ES-I3 (cell line): ENCODE data around the gene CAPN13.
"Not testable (repeated sequence)": the region's sequence is repeated elsewhere in the genome, so short reads cannot be mapped to it uniquely, and the experiment has no call there.

ENCODE experiments used
- H3K36me3 ChIP-seq: 2 replicates; pipeline ENCODE4 v1.6.1; 2013; ENCODE audit warnings: mild to moderate bottlenecking, low read length, control low read depth, moderate library complexity; ENCODE audit not compliant: insufficient read depth
- H3K4me1 ChIP-seq: 2 replicates; pipeline ENCODE4 v1.6.1; 2013; ENCODE audit warnings: mild to moderate bottlenecking, control low read depth, low read length; ENCODE audit not compliant: insufficient read depth
- H3K9ac ChIP-seq: 2 replicates; pipeline ENCODE4 v1.6.1; 2013; ENCODE audit warnings: low read depth, mild to moderate bottlenecking, low read length, moderate library complexity
- H3K9me3 ChIP-seq: 2 replicates; pipeline ENCODE4 v1.6.1; 2013; ENCODE audit warnings: mild to moderate bottlenecking, low read length, moderate library complexity; ENCODE audit not compliant: control insufficient read depth, insufficient read depth

Gene CAPN13

GRCh38 chr2:30704309-30705020, 102.8 kb downstream of the CAPN13 start:
- Histone ChIP-seq H3K4me1 (no peaks in the 10 kb centered on the region), H3K9ac (no peak overlapping the region), H3K9me3 (peaks cover 18% of the 10 kb centered on the region), H3K36me3 (no peaks in the 10 kb centered on the region)

- no peaks in the 10 kb centered on the region for H3K4me1 ChIP-seq
- H3K36me3 ChIP-seq, result no peaks in the 10 kb centered on the region
- H3K9ac ChIP-seq, result no peak overlapping the region
- peaks cover 18% of the 10 kb centered on the region for H3K9me3 ChIP-seq
These were observed 104.6 kb downstream of the CAPN13 start for GRCh38 chr2:30702694-30703093.

- H3K9ac ChIP-seq, result no peak overlapping the region
- no peaks in the 10 kb centered on the region for H3K4me1 ChIP-seq
- peaks cover 18% of the 10 kb centered on the region for H3K9me3 ChIP-seq
- H3K36me3 ChIP-seq, result no peaks in the 10 kb centered on the region
These were observed 105.5 kb downstream of the CAPN13 start for GRCh38 chr2:30701782-30702181.

- not testable (repeated sequence) for H3K36me3 ChIP-seq, H3K4me1 ChIP-seq, H3K9ac ChIP-seq
- peaks cover 13% of the 10 kb centered on the region for H3K9me3 ChIP-seq
These were observed 109.8 kb downstream of the CAPN13 start for GRCh38 chr2:30697242-30698103.

- no peak overlapping the region for H3K9ac ChIP-seq
- H3K4me1 ChIP-seq, result no peaks in the 10 kb centered on the region
- peaks cover under 1% of the 10 kb centered on the region; the same call in 1 of the 2 replicates for H3K9me3 ChIP-seq
- H3K36me3 ChIP-seq, result no peaks in the 10 kb centered on the region
These were observed 111.5 kb downstream of the CAPN13 start for GRCh38 chr2:30695749-30696148.

GRCh38 chr2:30694286-30695055, 112.8 kb downstream of the CAPN13 start:
- H3K36me3 ChIP-seq, result no peaks in the 10 kb centered on the region

GRCh38 chr2:30693821-30694281, 113.4 kb downstream of the CAPN13 start:
- no peaks in the 10 kb centered on the region for H3K9me3 ChIP-seq
- H3K9ac ChIP-seq, result no peak overlapping the region
- H3K36me3 ChIP-seq, result no peaks in the 10 kb centered on the region
- H3K4me1 ChIP-seq, result no peaks in the 10 kb centered on the region

More at GRCh38 chr2:30694286-30695055, 112.8 kb downstream of the CAPN13 start:
- H3K9ac ChIP-seq, result no peak overlapping the region
- no peaks in the 10 kb centered on the region for H3K4me1 ChIP-seq
- H3K9me3 ChIP-seq, result no peaks in the 10 kb centered on the region

GRCh38 chr2:30692829-30693275, 114.4 kb downstream of the CAPN13 start:
- no peaks in the 10 kb centered on the region for H3K9me3 ChIP-seq
- H3K4me1 ChIP-seq, result no peaks in the 10 kb centered on the region
- no peak overlapping the region for H3K9ac ChIP-seq

GRCh38 chr2:30691948-30692828, 115.1 kb downstream of the CAPN13 start:
- H3K4me1 ChIP-seq, result no peaks in the 10 kb centered on the region
- no peaks in the 10 kb centered on the region for H3K36me3 ChIP-seq
- no peak overlapping the region for H3K9ac ChIP-seq
- H3K9me3 ChIP-seq, result no peaks in the 10 kb centered on the region

More at GRCh38 chr2:30692829-30693275, 114.4 kb downstream of the CAPN13 start:
- no peaks in the 10 kb centered on the region for H3K36me3 ChIP-seq

GRCh38 chr2:30691091-30691947, 115.9 kb downstream of the CAPN13 start:
- Histone ChIP-seq H3K9me3 (no peaks in the 10 kb centered on the region), H3K9ac (no peak overlapping the region), H3K36me3 (no peaks in the 10 kb centered on the region), H3K4me1 (no peaks in the 10 kb centered on the region)

- no peak overlapping the region for H3K9ac ChIP-seq
- no peaks in the 10 kb centered on the region for H3K4me1 ChIP-seq
- H3K9me3 ChIP-seq, result no peaks in the 10 kb centered on the region
- H3K36me3 ChIP-seq, result no peaks in the 10 kb centered on the region
These were observed 117.1 kb downstream of the CAPN13 start for GRCh38 chr2:30690126-30690561.

- Histone ChIP-seq H3K36me3 (no peaks in the 10 kb centered on the region), H3K9ac (no peak overlapping the region), H3K4me1 (no peaks in the 10 kb centered on the region), H3K9me3 (no peaks in the 10 kb centered on the region)
These were observed 117.6 kb downstream of the CAPN13 start for GRCh38 chr2:30689496-30690125.
